Prostate gland (tissue), 2 donors: ENCODE measurements around the gene CDK11B. TPM values are rescaled to one million over a fixed set of nuclear protein-coding genes. Genes with fewer than 3 reads are reported as not detected.

Source experiments
- DNase-seq: peaks from one replicate; pipeline ENCODE4 v3.0.0-alpha.2; 2019; ENCODE audit warnings: low spot score
- H3K27ac ChIP-seq, 2 donors: fragments of 200-600 bp; sonication (generic); 2 replicates each; pipeline ENCODE4 v1.5.1; 2017 to 2019
- H3K27me3 ChIP-seq: fragments of 200-600 bp; sonication (generic); replicated peaks from 2 replicates; pipeline ENCODE4 v1.5.1; 2019; ENCODE audit not compliant: insufficient read depth
- H3K36me3 ChIP-seq, 2 donors: fragments of 200-600 bp; sonication (generic); 1 replicate in 1 of 2; 2 replicates in 1 of 2; pipeline versions ENCODE4 v1.5.1 to v1.8.1; 2017 to 2019
- H3K4me1 ChIP-seq: fragments of 200-600 bp; sonication (generic); replicated peaks from 2 replicates; pipeline ENCODE4 v1.5.1; 2019
- H3K4me3 ChIP-seq, 2 donors: fragments of 200-600 bp; sonication (generic); 2 replicates each; pipeline ENCODE4 v1.5.1; 2017 to 2019
- H3K9me3 ChIP-seq: fragments of 200-600 bp; sonication (generic); 2 replicates; pipeline ENCODE4 v1.5.1; 2017
- POLR2A ChIP-seq: fragments of 450-650 bp; IDR thresholded peaks from one replicate; pipeline ENCODE4 v1.6.1; 2016; ENCODE audit warnings: antibody characterized with exemption, mild to moderate bottlenecking
- POLR2AphosphoS5 ChIP-seq: sonication (generic); formaldehyde crosslinking; IDR thresholded peaks from one replicate; pipeline ENCODE4 v1.6.1; 2017; ENCODE audit warnings: antibody characterized with exemption
- WGBS: methylation state at CpG from one replicate; pipeline ENCODE4 v1.1.5; 2018; 5-methylcytosine and 5-hydroxymethylcytosine counted together
- intact Hi-C: fragments of 100-400 bp; cut with DNase I; formaldehyde crosslinking; loops from one replicate; pipeline ENCODE4 v1.14.2; 2022
- total RNA-seq, 2 donors: library from RNA; depleted of rRNA; stranded (reverse); fragments of >200 nt; gene quantifications; one replicate each; pipeline ENCODE4 v1.1.0, GENCODE V29; 2016
- TF ChIP-seq, protein P1 (sequence below), 4 experiments: fragments of 200-600 bp in 2 of 4; fragments of 450-650 bp in 2 of 4; sonication (generic) in 2 of 4; IDR thresholded peaks; 1 replicate in 3 of 4; 2 replicates in 1 of 4; pipeline ENCODE4 v1.5.1; 2016 to 2019; ENCODE audit warnings: antibody characterized with exemption in 4 of 4, mild to moderate bottlenecking in 2 of 4, moderate library complexity in 2 of 4

The CDK11B gene
- total RNA-seq, 2 donors from 2014 or later = 15.0 to 31.2 TPM

GRCh38 chr1:1684031-1684681 lies 25.4 kb upstream of the CDK11B start:
- Histone ChIP-seq H3K9me3 (no peaks in the 10 kb centered on the region), H3K36me3 (no peaks in the 10 kb centered on the region), H3K4me3 (no peak overlapping the region), H3K4me1 (no peaks in the 10 kb centered on the region), H3K27ac (no peak overlapping the region), H3K27me3 (no peaks in the 10 kb centered on the region)
- WGBS = 83% methylated on average over 28 of the region's 28 CpGs
- DNase-seq = no peak
- TF ChIP-seq POLR2AphosphoS5 (no peak), POLR2A (no peak)
- TF ChIP-seq, protein P1, sequence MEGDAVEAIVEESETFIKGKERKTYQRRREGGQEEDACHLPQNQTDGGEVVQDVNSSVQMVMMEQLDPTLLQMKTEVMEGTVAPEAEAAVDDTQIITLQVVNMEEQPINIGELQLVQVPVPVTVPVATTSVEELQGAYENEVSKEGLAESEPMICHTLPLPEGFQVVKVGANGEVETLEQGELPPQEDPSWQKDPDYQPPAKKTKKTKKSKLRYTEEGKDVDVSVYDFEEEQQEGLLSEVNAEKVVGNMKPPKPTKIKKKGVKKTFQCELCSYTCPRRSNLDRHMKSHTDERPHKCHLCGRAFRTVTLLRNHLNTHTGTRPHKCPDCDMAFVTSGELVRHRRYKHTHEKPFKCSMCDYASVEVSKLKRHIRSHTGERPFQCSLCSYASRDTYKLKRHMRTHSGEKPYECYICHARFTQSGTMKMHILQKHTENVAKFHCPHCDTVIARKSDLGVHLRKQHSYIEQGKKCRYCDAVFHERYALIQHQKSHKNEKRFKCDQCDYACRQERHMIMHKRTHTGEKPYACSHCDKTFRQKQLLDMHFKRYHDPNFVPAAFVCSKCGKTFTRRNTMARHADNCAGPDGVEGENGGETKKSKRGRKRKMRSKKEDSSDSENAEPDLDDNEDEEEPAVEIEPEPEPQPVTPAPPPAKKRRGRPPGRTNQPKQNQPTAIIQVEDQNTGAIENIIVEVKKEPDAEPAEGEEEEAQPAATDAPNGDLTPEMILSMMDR (IDR thresholded peaks at IDR 0.05) = no peak
- intact Hi-C loops = no loop called here

DNA sequence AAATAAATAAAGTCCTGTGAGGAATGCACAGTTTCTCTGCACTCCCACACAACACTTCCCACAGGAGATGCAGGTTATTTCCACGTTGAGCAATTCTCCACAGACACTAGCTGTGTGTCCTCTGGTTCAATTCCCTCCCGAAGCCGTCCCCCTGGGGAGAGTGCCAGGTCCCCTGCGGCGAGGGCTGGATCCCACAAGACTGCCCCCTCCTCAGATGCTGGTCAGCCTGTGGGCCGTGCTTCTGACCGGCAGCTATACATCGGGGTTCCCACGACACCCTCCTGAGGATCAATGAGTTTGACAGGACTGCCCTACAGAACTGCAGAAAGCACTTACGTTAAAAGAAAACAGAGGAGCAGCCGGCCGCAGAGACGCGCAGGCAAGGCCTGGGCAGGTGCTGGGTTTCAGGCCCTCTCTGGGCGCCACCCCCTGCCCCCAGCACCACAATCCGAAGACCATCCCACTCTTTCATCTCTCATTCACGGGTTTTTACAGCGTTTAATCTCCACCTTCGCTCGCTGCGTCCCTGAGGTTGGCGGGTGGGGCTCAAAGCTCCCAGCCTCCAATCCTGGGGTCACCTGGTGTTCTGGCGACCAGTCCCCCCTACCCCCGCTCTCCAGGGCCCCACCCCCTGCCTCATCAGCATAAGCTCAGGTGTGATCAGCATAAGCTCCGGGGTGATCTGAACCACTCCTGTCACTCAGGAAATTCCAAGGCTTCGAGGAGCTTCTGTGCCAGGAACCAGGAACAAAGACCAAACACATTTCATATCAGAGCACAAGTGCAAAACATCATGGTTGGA lies 24.5 kb upstream of the CDK11B start:
- Histone ChIP-seq H3K4me3 (no peak overlapping the region), H3K27ac (no peak overlapping the region), H3K27me3 (no peaks in the 10 kb centered on the region), H3K4me1 (no peaks in the 10 kb centered on the region), H3K36me3 (no peaks in the 10 kb centered on the region), H3K9me3 (no peaks in the 10 kb centered on the region)
- intact Hi-C loops = no loop called here
- WGBS = 58% methylated on average over 26 of the region's 26 CpGs
- no peak for DNase-seq
- TF ChIP-seq, protein P1 (IDR thresholded peaks at IDR 0.05) = no peak
- TF ChIP-seq POLR2AphosphoS5 (no peak), POLR2A (no peak)

GRCh38 chr1:1680912-1681273 lies 22.1 kb upstream of the CDK11B start:
- H3K36me3 ChIP-seq = no peaks in the 10 kb centered on the region
- TF ChIP-seq, protein P1 (IDR thresholded peaks at IDR 0.05) = no peak
- TF ChIP-seq POLR2AphosphoS5 (no peak), POLR2A (no peak)
- no peak overlapping the region for H3K4me3 ChIP-seq
- intact Hi-C loops = no loop called here
- no peaks in the 10 kb centered on the region for H3K4me1 ChIP-seq
- no peak for DNase-seq
- H3K27ac ChIP-seq = no peak overlapping the region
- 55% methylated on average over 11 of the region's 11 CpGs for WGBS
- H3K9me3 ChIP-seq = no peaks in the 10 kb centered on the region
- H3K27me3 ChIP-seq = no peaks in the 10 kb centered on the region

GRCh38 chr1:1680031-1680911 lies 21.5 kb upstream of the CDK11B start:
- WGBS = 88% methylated on average over 32 of the region's 32 CpGs
- TF ChIP-seq POLR2AphosphoS5 = no peak
- H3K27ac ChIP-seq = no peak overlapping the region
- no peaks in the 10 kb centered on the region for H3K4me1 ChIP-seq
- H3K36me3 ChIP-seq = no peaks in the 10 kb centered on the region
- H3K27me3 ChIP-seq = no peaks in the 10 kb centered on the region
- no peak for DNase-seq
- H3K4me3 ChIP-seq = no peak overlapping the region
- no peaks in the 10 kb centered on the region for H3K9me3 ChIP-seq
- intact Hi-C loops = no loop called here
